Measurements from ENCODE around the gene DCC.

Gene DCC

GRCh38 chr18:52510139-52510538 lies 170.1 kb downstream of the DCC start:
- no peak for DNase-seq (ENCODE audit: low read depth)

- no peak for DNase-seq (ENCODE audit: low read depth)
Observed at GRCh38 chr18:52518086-52518485, 178.1 kb downstream of the DCC start.

GRCh38 chr18:52519021-52519420 lies 179.0 kb downstream of the DCC start:
- DNase-seq (ENCODE audit: low read depth), result no peak

- no peak for DNase-seq (ENCODE audit: low read depth)
Observed at GRCh38 chr18:52523566-52523965, 183.6 kb downstream of the DCC start.

- no peak for DNase-seq (ENCODE audit: low read depth)
Observed at GRCh38 chr18:52531836-52532235, 191.8 kb downstream of the DCC start.

- DNase-seq (ENCODE audit: low read depth), result no peak
Observed at GRCh38 chr18:52536039-52536438, 196.0 kb downstream of the DCC start.

GRCh38 chr18:52537261-52537660 lies 197.3 kb downstream of the DCC start:
- DNase-seq (ENCODE audit: low read depth), result no peak

GRCh38 chr18:52541056-52541455 lies 201.1 kb downstream of the DCC start:
- no peak for DNase-seq (ENCODE audit: low read depth)

- no peak for DNase-seq (ENCODE audit: low read depth)
Observed at GRCh38 chr18:52544086-52544485, 204.1 kb downstream of the DCC start.

- DNase-seq (ENCODE audit: low read depth), result no peak
Observed at GRCh38 chr18:52546686-52547346, 206.8 kb downstream of the DCC start.

- no peak for DNase-seq (ENCODE audit: low read depth)
Observed at GRCh38 chr18:52553441-52553840, 213.4 kb downstream of the DCC start.

- no peak for DNase-seq (ENCODE audit: low read depth)
Observed at GRCh38 chr18:52554180-52554579, 214.2 kb downstream of the DCC start.

- no peak for DNase-seq (ENCODE audit: low read depth)
Observed at GRCh38 chr18:52567360-52567759, 227.4 kb downstream of the DCC start.

GRCh38 chr18:52569492-52569891 lies 229.5 kb downstream of the DCC start:
- DNase-seq (ENCODE audit: low read depth), result no peak

GRCh38 chr18:52570975-52571374 lies 231.0 kb downstream of the DCC start:
- no peak for DNase-seq (ENCODE audit: low read depth)

GRCh38 chr18:52572036-52573000 lies 232.3 kb downstream of the DCC start:
- DNase-seq (ENCODE audit: low read depth), result no peak

GRCh38 chr18:52577795-52578194 lies 237.8 kb downstream of the DCC start:
- DNase-seq (ENCODE audit: low read depth), result no peak

GRCh38 chr18:52582061-52582460 lies 242.1 kb downstream of the DCC start:
- no peak for DNase-seq (ENCODE audit: low read depth)

GRCh38 chr18:52582516-52582915 lies 242.5 kb downstream of the DCC start:
- no peak for DNase-seq (ENCODE audit: low read depth)

GRCh38 chr18:52588931-52589330 lies 248.9 kb downstream of the DCC start:
- no peak for DNase-seq (ENCODE audit: low read depth)

GRCh38 chr18:52596748-52597435 lies 256.9 kb downstream of the DCC start:
- no peak for DNase-seq (ENCODE audit: low read depth)

- DNase-seq (ENCODE audit: low read depth), result no peak
Observed at GRCh38 chr18:52598921-52599320, 258.9 kb downstream of the DCC start.

GRCh38 chr18:52602820-52603219 lies 262.8 kb downstream of the DCC start:
- DNase-seq (ENCODE audit: low read depth), result no peak

Data from fibroblast of the conjunctiva (primary cell).